ENCODE results near the gene CHRDL1.

CHRDL1 gene

GRCh38 chrX:110748256-110748806 lies 47.3 kb downstream of the CHRDL1 start:
- ChIA-PET CTCF (no interaction called here), POLR2A (no interaction called here)
- no peak for DNase-seq (ENCODE audit: low read depth, low spot score)
- H3K4me3 ChIP-seq (ENCODE audit: low read depth, low read length): no peak overlapping the region
- TF ChIP-seq, protein P1, sequence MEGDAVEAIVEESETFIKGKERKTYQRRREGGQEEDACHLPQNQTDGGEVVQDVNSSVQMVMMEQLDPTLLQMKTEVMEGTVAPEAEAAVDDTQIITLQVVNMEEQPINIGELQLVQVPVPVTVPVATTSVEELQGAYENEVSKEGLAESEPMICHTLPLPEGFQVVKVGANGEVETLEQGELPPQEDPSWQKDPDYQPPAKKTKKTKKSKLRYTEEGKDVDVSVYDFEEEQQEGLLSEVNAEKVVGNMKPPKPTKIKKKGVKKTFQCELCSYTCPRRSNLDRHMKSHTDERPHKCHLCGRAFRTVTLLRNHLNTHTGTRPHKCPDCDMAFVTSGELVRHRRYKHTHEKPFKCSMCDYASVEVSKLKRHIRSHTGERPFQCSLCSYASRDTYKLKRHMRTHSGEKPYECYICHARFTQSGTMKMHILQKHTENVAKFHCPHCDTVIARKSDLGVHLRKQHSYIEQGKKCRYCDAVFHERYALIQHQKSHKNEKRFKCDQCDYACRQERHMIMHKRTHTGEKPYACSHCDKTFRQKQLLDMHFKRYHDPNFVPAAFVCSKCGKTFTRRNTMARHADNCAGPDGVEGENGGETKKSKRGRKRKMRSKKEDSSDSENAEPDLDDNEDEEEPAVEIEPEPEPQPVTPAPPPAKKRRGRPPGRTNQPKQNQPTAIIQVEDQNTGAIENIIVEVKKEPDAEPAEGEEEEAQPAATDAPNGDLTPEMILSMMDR (IDR thresholded peaks at IDR 0.05; ENCODE audit: insufficient read depth, low read length, missing control alignments): no peak

DNA sequence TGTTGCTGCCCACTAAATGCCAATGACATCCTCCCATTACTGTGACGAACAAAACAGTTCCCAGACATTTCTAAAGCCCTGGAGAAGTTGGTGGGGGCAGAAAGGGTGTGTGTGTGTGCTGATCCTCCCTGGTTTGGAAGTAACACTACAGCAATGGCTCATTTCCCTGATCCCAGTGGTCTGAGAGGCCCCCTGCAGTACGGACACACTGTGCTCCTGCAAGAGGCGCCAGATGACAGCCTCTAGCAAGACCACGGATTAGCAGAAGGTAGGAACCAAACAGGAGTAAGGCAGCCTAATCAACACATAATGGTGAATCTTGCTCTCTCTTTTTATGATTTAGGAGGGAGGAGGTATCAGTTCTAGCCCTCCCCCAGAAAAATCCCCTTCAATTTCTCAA lies 49.6 kb downstream of the CHRDL1 start:
- no peak for DNase-seq (ENCODE audit: low read depth, low spot score)
- no peak overlapping the region for H3K4me3 ChIP-seq (ENCODE audit: low read depth, low read length)
- ChIA-PET POLR2A (no interaction called here), CTCF (no interaction called here)
- TF ChIP-seq, protein P1 (IDR thresholded peaks at IDR 0.05; ENCODE audit: insufficient read depth, low read length, missing control alignments): no peak

- DNase-seq (ENCODE audit: low read depth, low spot score): no peak
These were observed 50.3 kb downstream of the CHRDL1 start for GRCh38 chrX:110745288-110745687.

GRCh38 chrX:110743679-110744340 lies 51.8 kb downstream of the CHRDL1 start:
- POLR2A ChIA-PET: no interaction called here
- no peak overlapping the region for H3K4me3 ChIP-seq (ENCODE audit: low read depth, low read length)
- DNase-seq (ENCODE audit: low read depth, low spot score): no peak
- TF ChIP-seq, protein P1 (IDR thresholded peaks at IDR 0.05; ENCODE audit: insufficient read depth, low read length, missing control alignments): no peak
- CTCF ChIA-PET: no interaction called here

More at GRCh38 chrX:110745288-110745687, 50.3 kb downstream of the CHRDL1 start:
- H3K4me3 ChIP-seq (ENCODE audit: low read depth, low read length): no peak overlapping the region
- CTCF ChIA-PET: no interaction called here
- POLR2A ChIA-PET: no interaction called here
- TF ChIP-seq, protein P1 (IDR thresholded peaks at IDR 0.05; ENCODE audit: insufficient read depth, low read length, missing control alignments): no peak

- POLR2A ChIA-PET: no interaction called here
- no peak for DNase-seq (ENCODE audit: low read depth, low spot score)
- TF ChIP-seq, protein P1 (IDR thresholded peaks at IDR 0.05; ENCODE audit: insufficient read depth, low read length, missing control alignments): no peak
- CTCF ChIA-PET: no interaction called here
- H3K4me3 ChIP-seq (ENCODE audit: low read depth, low read length): no peak overlapping the region
These were observed 54.3 kb downstream of the CHRDL1 start for GRCh38 chrX:110741213-110741796.

- POLR2A ChIA-PET: no interaction called here
- H3K4me3 ChIP-seq (ENCODE audit: low read depth, low read length): no peak overlapping the region
- CTCF ChIA-PET: no interaction called here
- peak; percentile 1 for DNase-seq (ENCODE audit: low read depth, low spot score)
- TF ChIP-seq, protein P1 (IDR thresholded peaks at IDR 0.05; ENCODE audit: insufficient read depth, low read length, missing control alignments): no peak
These were observed 60.6 kb downstream of the CHRDL1 start for GRCh38 chrX:110734894-110735541.
